B cell (primary cell): ENCODE measurements around the gene KCNK7.

Experiments used
- EZH2 ChIP-seq: IDR thresholded peaks from 2 replicates; pipeline ENCODE4 v1.6.1; 2012; ENCODE audit warnings: borderline replicate concordance, low read depth, mild to moderate bottlenecking, moderate library complexity, low read length; ENCODE audit not compliant: insufficient read depth, poor library complexity, severe bottlenecking
- TF ChIP-seq, protein P1 (sequence below): fragments of 200-600 bp; IDR thresholded peaks from one replicate; pipeline ENCODE4 v1.8.0; 2022; ENCODE audit warnings: antibody characterized with exemption, mild to moderate bottlenecking

DNA sequence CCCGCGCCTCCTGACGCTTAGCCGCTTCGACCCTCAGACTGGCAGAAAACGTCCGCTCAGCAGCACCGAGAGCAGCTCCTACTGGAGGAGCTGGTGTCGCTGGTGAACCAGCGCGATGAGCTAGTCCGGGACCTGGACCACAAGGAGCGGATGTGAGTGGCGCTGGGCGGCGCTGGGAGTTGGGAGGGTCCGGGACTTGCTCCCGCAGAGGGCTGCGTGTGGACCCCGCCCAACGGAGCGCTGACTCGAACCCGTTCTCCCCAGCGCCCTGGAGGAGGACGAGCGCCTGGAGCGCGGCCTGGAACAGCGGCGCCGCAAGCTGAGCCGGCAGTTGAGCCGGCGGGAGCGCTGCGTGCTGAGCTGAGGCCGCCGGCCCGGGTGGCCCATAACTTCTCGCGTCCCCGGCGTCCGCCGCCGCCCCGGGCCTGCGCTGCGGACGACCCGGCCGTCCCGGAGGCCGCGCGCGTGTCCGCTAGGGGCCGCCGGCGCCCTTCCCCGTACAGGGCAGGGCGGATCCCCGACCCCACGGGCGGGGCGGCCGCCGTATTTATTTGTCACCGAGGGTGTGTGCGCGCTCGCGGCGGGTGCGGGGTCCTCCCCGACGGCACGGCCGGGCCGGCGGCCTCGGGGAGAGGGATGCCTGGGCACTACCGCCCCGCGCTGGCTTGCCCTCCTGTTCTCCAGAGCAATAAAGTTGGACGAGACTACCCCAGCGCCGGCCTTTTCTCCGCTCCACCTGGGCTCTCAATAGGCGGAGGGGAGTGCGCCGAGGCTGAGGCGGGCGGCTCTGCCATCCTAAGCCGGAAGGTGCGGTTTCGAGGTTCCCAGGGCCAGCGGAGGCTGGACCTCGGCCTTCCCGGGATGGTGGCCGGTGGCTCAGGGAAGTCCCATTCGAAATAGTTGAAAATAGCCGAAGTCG lies 3.4 kb downstream of the KCNK7 start:
- TF ChIP-seq, protein P1, sequence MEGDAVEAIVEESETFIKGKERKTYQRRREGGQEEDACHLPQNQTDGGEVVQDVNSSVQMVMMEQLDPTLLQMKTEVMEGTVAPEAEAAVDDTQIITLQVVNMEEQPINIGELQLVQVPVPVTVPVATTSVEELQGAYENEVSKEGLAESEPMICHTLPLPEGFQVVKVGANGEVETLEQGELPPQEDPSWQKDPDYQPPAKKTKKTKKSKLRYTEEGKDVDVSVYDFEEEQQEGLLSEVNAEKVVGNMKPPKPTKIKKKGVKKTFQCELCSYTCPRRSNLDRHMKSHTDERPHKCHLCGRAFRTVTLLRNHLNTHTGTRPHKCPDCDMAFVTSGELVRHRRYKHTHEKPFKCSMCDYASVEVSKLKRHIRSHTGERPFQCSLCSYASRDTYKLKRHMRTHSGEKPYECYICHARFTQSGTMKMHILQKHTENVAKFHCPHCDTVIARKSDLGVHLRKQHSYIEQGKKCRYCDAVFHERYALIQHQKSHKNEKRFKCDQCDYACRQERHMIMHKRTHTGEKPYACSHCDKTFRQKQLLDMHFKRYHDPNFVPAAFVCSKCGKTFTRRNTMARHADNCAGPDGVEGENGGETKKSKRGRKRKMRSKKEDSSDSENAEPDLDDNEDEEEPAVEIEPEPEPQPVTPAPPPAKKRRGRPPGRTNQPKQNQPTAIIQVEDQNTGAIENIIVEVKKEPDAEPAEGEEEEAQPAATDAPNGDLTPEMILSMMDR = no peak
- TF ChIP-seq EZH2 = no peak
